Hepatocyte (in vitro differentiated cells): ENCODE results near the gene CPLX1. TPM values are rescaled to one million over a fixed set of nuclear protein-coding genes. Genes with fewer than 3 reads are reported as not detected.

Source experiments
- DNase-seq: peaks from one replicate; pipeline ENCODE4 v3.0.0-alpha.2; 2016; ENCODE audit warnings: low spot score
- H2AFZ ChIP-seq: fragments of 200-600 bp; sonication (generic); 2 replicates; pipeline ENCODE4 v1.6.0; 2016; ENCODE audit warnings: antibody characterized with exemption, mild to moderate bottlenecking
- H3K27ac ChIP-seq: fragments of 200-600 bp; sonication (generic); 2 replicates; pipeline ENCODE4 v1.5.1; 2016; ENCODE audit warnings: mild to moderate bottlenecking
- H3K27me3 ChIP-seq: fragments of 200-600 bp; sonication (generic); 2 replicates; pipeline ENCODE4 v1.6.1; 2016
- H3K36me3 ChIP-seq: fragments of 200-600 bp; sonication (generic); replicated peaks from 2 replicates; pipeline ENCODE4 v1.5.1; 2016; ENCODE audit warnings: low read depth; ENCODE audit not compliant: insufficient read depth
- H3K4me1 ChIP-seq: fragments of 200-600 bp; sonication (generic); 2 replicates; pipeline ENCODE4 v1.5.1; 2016; ENCODE audit warnings: mild to moderate bottlenecking, moderate library complexity; ENCODE audit not compliant: insufficient read depth
- H3K4me2 ChIP-seq: fragments of 200-600 bp; sonication (generic); 2 replicates; pipeline ENCODE4 v1.6.0; 2016
- H3K4me3 ChIP-seq: fragments of 200-600 bp; sonication (generic); 2 replicates; pipeline ENCODE4 v1.5.1; 2016; ENCODE audit warnings: mild to moderate bottlenecking
- H3K79me2 ChIP-seq: fragments of 200-600 bp; sonication (generic); 2 replicates; pipeline ENCODE4 v1.6.0; 2017; ENCODE audit warnings: mild to moderate bottlenecking
- H3K9me2 ChIP-seq: fragments of 200-600 bp; sonication (generic); replicated peaks from 2 replicates; pipeline ENCODE4 v1.6.0; 2017; ENCODE audit warnings: mild to moderate bottlenecking; ENCODE audit not compliant: insufficient read depth
- H3K9me3 ChIP-seq: fragments of 200-600 bp; sonication (generic); 2 replicates; pipeline ENCODE4 v1.5.1; 2016; ENCODE audit warnings: low read depth, mild to moderate bottlenecking
- H4K20me1 ChIP-seq: fragments of 200-600 bp; sonication (generic); 2 replicates; pipeline ENCODE4 v1.6.0; 2016; ENCODE audit warnings: mild to moderate bottlenecking; ENCODE audit not compliant: insufficient read depth, poor library complexity, severe bottlenecking
- CTCF ChIP-seq: fragments of 200-600 bp; sonication (generic); IDR thresholded peaks from 2 replicates; pipeline ENCODE4 v1.5.1; 2016; ENCODE audit warnings: antibody characterized with exemption, mild to moderate bottlenecking; ENCODE audit not compliant: poor library complexity
- EZH2 ChIP-seq: fragments of 200-600 bp; sonication (generic); IDR thresholded peaks from 2 replicates; pipeline ENCODE4 v1.6.1; 2016; ENCODE audit warnings: antibody characterized with exemption, mild to moderate bottlenecking, borderline replicate concordance
- EZH2phosphoT487 ChIP-seq: fragments of 200-600 bp; sonication (generic); IDR thresholded peaks from one replicate; pipeline ENCODE4 v1.6.1; 2018; ENCODE audit warnings: antibody characterized with exemption, mild to moderate bottlenecking, low read depth, moderate library complexity; ENCODE audit not compliant: unreplicated experiment, severe bottlenecking
- whole genome bisulfite sequencing: methylation state at CpG from one replicate; pipeline ENCODE4 v1.1.6; 2016; ENCODE audit warnings: low lambda C conversion rate; ENCODE audit errors: missing lambda C conversion rate; 5-methylcytosine and 5-hydroxymethylcytosine counted together
- polyA plus RNA-seq: library from polyadenylated mRNA; unstranded; fragments of >200 nt; fragmentation: Nextera tagmentation; extraction: Ambion mirVana; gene quantifications from 2 replicates; pipeline ENCODE4 v1.2.1, GENCODE V29; 2016
- total RNA-seq: library from RNA; depleted of rRNA; stranded (reverse); fragments of >200 nt; gene quantifications from 2 replicates; pipeline ENCODE4 v1.2.3, GENCODE V29; 2014

Gene CPLX1
- total and polyA plus RNA-seq, 2 experiments from 2014 or later: 0.30 to 2.0 TPM

GRCh38 chr4:850323-850945 is 24.5 kb upstream of the CPLX1 start:
- 95% methylated on average over 13 of the region's 18 CpGs for WGBS
- DNase-seq: no peak
- TF ChIP-seq CTCF (no peak), EZH2 (no peak), EZH2phosphoT487 (no peak)
- no peak overlapping the region for H3K4me2 ChIP-seq
- no peaks in the 10 kb centered on the region for H3K9me3 ChIP-seq
- no peaks in the 10 kb centered on the region for H3K9me2 ChIP-seq
- H3K4me1 ChIP-seq: no peaks in the 10 kb centered on the region
- no peaks in the 10 kb centered on the region for H3K36me3 ChIP-seq
- H2AFZ ChIP-seq: no peak overlapping the region
- no peak overlapping the region for H3K27ac ChIP-seq
- H3K4me3 ChIP-seq: no peak overlapping the region
- H4K20me1 ChIP-seq: no peaks in the 10 kb centered on the region
- H3K79me2 ChIP-seq: no peaks in the 10 kb centered on the region
- H3K27me3 ChIP-seq: no peaks in the 10 kb centered on the region

- no peaks in the 10 kb centered on the region for H3K36me3 ChIP-seq
Measured at GRCh38 chr4:849478-850175, 23.7 kb upstream of the CPLX1 start.

GRCh38 chr4:848803-849477 is 23.0 kb upstream of the CPLX1 start:
- Histone ChIP-seq H3K79me2 (no peaks in the 10 kb centered on the region), H3K27me3 (no peaks in the 10 kb centered on the region), H3K4me1 (no peaks in the 10 kb centered on the region), H3K4me3 (no peak overlapping the region), H3K4me2 (no peak overlapping the region), H3K27ac (no peak overlapping the region), H3K9me3 (no peaks in the 10 kb centered on the region), H3K9me2 (no peaks in the 10 kb centered on the region), H4K20me1 (no peaks in the 10 kb centered on the region), H3K36me3 (no peaks in the 10 kb centered on the region), H2AFZ (no peak overlapping the region)
- no peak for DNase-seq
- WGBS: 92% methylated on average over 21 of the region's 27 CpGs
- no peak for TF ChIP-seq EZH2phosphoT487
- TF ChIP-seq EZH2: no peak
- TF ChIP-seq CTCF: no peak

More at GRCh38 chr4:849478-850175, 23.7 kb upstream of the CPLX1 start:
- Histone ChIP-seq H3K4me3 (no peak overlapping the region), H3K79me2 (no peaks in the 10 kb centered on the region), H4K20me1 (no peaks in the 10 kb centered on the region), H3K4me1 (no peaks in the 10 kb centered on the region), H3K27ac (no peak overlapping the region), H3K9me2 (no peaks in the 10 kb centered on the region), H3K9me3 (no peaks in the 10 kb centered on the region), H3K27me3 (no peaks in the 10 kb centered on the region), H3K4me2 (no peak overlapping the region), H2AFZ (no peak overlapping the region)
- TF ChIP-seq EZH2phosphoT487: no peak
- TF ChIP-seq CTCF: no peak
- TF ChIP-seq EZH2: no peak
- no peak for DNase-seq
- WGBS: 97% methylated on average over 46 of the region's 50 CpGs
